Measurements from ENCODE around the gene GSC. TPM values are rescaled to one million over a fixed set of nuclear protein-coding genes. Genes with fewer than 3 reads are reported as not detected.
A peak's percentile ranks its signal among the peaks of the same experiment; 100 is the strongest.

Gene GSC
- total RNA-seq, 1 experiment from 2014 or later = not detected

GRCh38 chr14:94797887-94798286 lies 28.0 kb upstream of the GSC start:
- no peak for ATAC-seq
- Histone ChIP-seq H3K4me1 (ENCODE audit: insufficient read depth, low read length) (no peaks in the 10 kb centered on the region), H3K36me3 (ENCODE audit: low read depth, low read length) (no peaks in the 10 kb centered on the region), H3K79me2 (ENCODE audit: low read length) (no peaks in the 10 kb centered on the region), H3K9me2 (replicated peaks; ENCODE audit: low read length) (no peaks in the 10 kb centered on the region), H3K4me3 (ENCODE audit: low read length) (no peak overlapping the region), H3K9me3 (ENCODE audit: low read length) (no peaks in the 10 kb centered on the region), H2AFZ (ENCODE audit: low read length) (no peak overlapping the region), H3K27me3 (ENCODE audit: low read length) (peaks cover 4% of the 10 kb centered on the region; the same call in 1 of the 2 replicates), H3K9ac (ENCODE audit: low read length) (no peak overlapping the region), H4K20me1 (ENCODE audit: low read length) (no peaks in the 10 kb centered on the region), H3F3A (ENCODE audit: low read length, unreplicated experiment) (no peaks in the 10 kb centered on the region), H3K27ac (ENCODE audit: low read length) (no peak overlapping the region), H3K4me2 (ENCODE audit: low read length) (no peak overlapping the region)
- no peak for TF ChIP-seq EZH2phosphoT487 (IDR thresholded peaks at IDR 0.05; ENCODE audit: borderline replicate concordance, low read length)
- TF ChIP-seq EZH2 (IDR thresholded peaks at IDR 0.05; ENCODE audit: low read length, unreplicated experiment) = no peak
- TF ChIP-seq, protein P1, sequence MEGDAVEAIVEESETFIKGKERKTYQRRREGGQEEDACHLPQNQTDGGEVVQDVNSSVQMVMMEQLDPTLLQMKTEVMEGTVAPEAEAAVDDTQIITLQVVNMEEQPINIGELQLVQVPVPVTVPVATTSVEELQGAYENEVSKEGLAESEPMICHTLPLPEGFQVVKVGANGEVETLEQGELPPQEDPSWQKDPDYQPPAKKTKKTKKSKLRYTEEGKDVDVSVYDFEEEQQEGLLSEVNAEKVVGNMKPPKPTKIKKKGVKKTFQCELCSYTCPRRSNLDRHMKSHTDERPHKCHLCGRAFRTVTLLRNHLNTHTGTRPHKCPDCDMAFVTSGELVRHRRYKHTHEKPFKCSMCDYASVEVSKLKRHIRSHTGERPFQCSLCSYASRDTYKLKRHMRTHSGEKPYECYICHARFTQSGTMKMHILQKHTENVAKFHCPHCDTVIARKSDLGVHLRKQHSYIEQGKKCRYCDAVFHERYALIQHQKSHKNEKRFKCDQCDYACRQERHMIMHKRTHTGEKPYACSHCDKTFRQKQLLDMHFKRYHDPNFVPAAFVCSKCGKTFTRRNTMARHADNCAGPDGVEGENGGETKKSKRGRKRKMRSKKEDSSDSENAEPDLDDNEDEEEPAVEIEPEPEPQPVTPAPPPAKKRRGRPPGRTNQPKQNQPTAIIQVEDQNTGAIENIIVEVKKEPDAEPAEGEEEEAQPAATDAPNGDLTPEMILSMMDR (conservative IDR thresholded peaks at IDR 0.05; ENCODE audit: low read depth, low read length) = no peak
- ChIA-PET CTCF (no interaction called here), POLR2A (ENCODE audit: unreplicated experiment) (no interaction called here)
- no peak for DNase-seq
- no TSS peak for BruUV-seq (replicated peaks)
- intact Hi-C loops (cut with micrococcal nuclease) = no loop called here

DNA sequence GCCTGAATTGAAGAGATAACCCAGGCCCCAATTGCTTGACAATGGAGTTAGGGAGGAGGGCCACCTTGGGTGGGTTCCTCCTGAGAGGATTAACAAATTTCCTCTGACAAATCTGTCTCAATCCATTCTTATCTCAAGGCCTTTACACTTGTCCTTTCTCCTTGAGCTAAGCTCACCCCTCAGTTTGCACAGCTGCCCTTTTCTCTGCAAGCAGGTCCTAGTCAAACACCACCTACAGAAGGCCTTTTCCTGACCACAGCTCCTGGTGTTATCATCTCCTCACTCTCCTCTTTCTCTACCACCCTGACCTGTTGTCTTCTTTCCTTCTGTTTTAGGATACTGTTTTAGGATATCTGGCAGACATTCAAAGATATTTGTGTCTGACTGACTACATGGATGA lies 26.4 kb upstream of the GSC start:
- H3K27ac ChIP-seq (ENCODE audit: low read length) = no peak overlapping the region
- CTCF ChIA-PET = no interaction called here

GRCh38 chr14:94795372-94795771 lies 25.5 kb upstream of the GSC start:
- H3K36me3 ChIP-seq (ENCODE audit: low read depth, low read length) = no peaks in the 10 kb centered on the region
- no peaks in the 10 kb centered on the region for H3K4me1 ChIP-seq (ENCODE audit: insufficient read depth, low read length)
- H4K20me1 ChIP-seq (ENCODE audit: low read length) = no peaks in the 10 kb centered on the region
- peaks cover 4% of the 10 kb centered on the region; the same call in 1 of the 2 replicates for H3K27me3 ChIP-seq (ENCODE audit: low read length)
- no peaks in the 10 kb centered on the region for H3K9me2 ChIP-seq (replicated peaks; ENCODE audit: low read length)
- DNase-seq = peak; percentile 25
- no TSS peak for BruUV-seq (replicated peaks)
- no peak for ATAC-seq
- no peak overlapping the region for H3K27ac ChIP-seq (ENCODE audit: low read length)
- H3K9ac ChIP-seq (ENCODE audit: low read length) = no peak overlapping the region
- H3K79me2 ChIP-seq (ENCODE audit: low read length) = no peaks in the 10 kb centered on the region
- H2AFZ ChIP-seq (ENCODE audit: low read length) = no peak overlapping the region
- H3F3A ChIP-seq (ENCODE audit: low read length, unreplicated experiment) = no peaks in the 10 kb centered on the region
- TF ChIP-seq EZH2phosphoT487 (IDR thresholded peaks at IDR 0.05; ENCODE audit: borderline replicate concordance, low read length) (no peak), EZH2 (IDR thresholded peaks at IDR 0.05; ENCODE audit: low read length, unreplicated experiment) (no peak)
- TF ChIP-seq, protein P1 (conservative IDR thresholded peaks at IDR 0.05; ENCODE audit: low read depth, low read length) = no peak
- CTCF ChIA-PET = no interaction called here
- H3K9me3 ChIP-seq (ENCODE audit: low read length) = no peaks in the 10 kb centered on the region
- intact Hi-C loops (cut with micrococcal nuclease) = no loop called here
- POLR2A ChIA-PET (ENCODE audit: unreplicated experiment) = no interaction called here
- H3K4me3 ChIP-seq (ENCODE audit: low read length) = no peak overlapping the region
- H3K4me2 ChIP-seq (ENCODE audit: low read length) = no peak overlapping the region

More for the DNA sequence above, 26.4 kb upstream of the GSC start:
- H3K4me1 ChIP-seq (ENCODE audit: insufficient read depth, low read length) = no peaks in the 10 kb centered on the region
- no peaks in the 10 kb centered on the region for H3K9me2 ChIP-seq (replicated peaks; ENCODE audit: low read length)
- POLR2A ChIA-PET (ENCODE audit: unreplicated experiment) = no interaction called here
- H3K79me2 ChIP-seq (ENCODE audit: low read length) = no peaks in the 10 kb centered on the region
- no peak for DNase-seq
- H3K4me3 ChIP-seq (ENCODE audit: low read length) = no peak overlapping the region
- no TSS peak for BruUV-seq (replicated peaks)
- no peaks in the 10 kb centered on the region for H3K9me3 ChIP-seq (ENCODE audit: low read length)
- H3K9ac ChIP-seq (ENCODE audit: low read length) = no peak overlapping the region
- ATAC-seq = no peak
- H3K27me3 ChIP-seq (ENCODE audit: low read length) = peaks cover 4% of the 10 kb centered on the region; the same call in 1 of the 2 replicates
- intact Hi-C loops (cut with micrococcal nuclease) = no loop called here
- H3F3A ChIP-seq (ENCODE audit: low read length, unreplicated experiment) = no peaks in the 10 kb centered on the region
- no peaks in the 10 kb centered on the region for H4K20me1 ChIP-seq (ENCODE audit: low read length)
- no peak overlapping the region for H3K4me2 ChIP-seq (ENCODE audit: low read length)
- H2AFZ ChIP-seq (ENCODE audit: low read length) = no peak overlapping the region
- no peaks in the 10 kb centered on the region for H3K36me3 ChIP-seq (ENCODE audit: low read depth, low read length)
- no peak for TF ChIP-seq EZH2phosphoT487 (IDR thresholded peaks at IDR 0.05; ENCODE audit: borderline replicate concordance, low read length)
- TF ChIP-seq, protein P1 (conservative IDR thresholded peaks at IDR 0.05; ENCODE audit: low read depth, low read length) = no peak
- TF ChIP-seq EZH2 (IDR thresholded peaks at IDR 0.05; ENCODE audit: low read length, unreplicated experiment) = no peak

Measured in PC-3 (cell line).